Measurements from ENCODE around the gene TXNDC17.

GRCh38 chr17:6608321-6608720 lies 32.5 kb upstream of the TXNDC17 start:
- TF ChIP-seq GABPA (tag; conservative IDR thresholded peaks at IDR 0.05; ENCODE audit: low read depth), result no peak
- TF ChIP-seq CREB1 (IDR thresholded peaks at IDR 0.05), result no peak
- no peak for TF ChIP-seq CREB1 (CRISPR knock-in tag; IDR thresholded peaks at IDR 0.05)
- TF ChIP-seq ZSCAN29 (IDR thresholded peaks at IDR 0.05), result no peak
- no peak for TF ChIP-seq ARNT (IDR thresholded peaks at IDR 0.05)
- no peak for TF ChIP-seq CTCF (IDR thresholded peaks at IDR 0.05 in 2 of 3, conservative IDR thresholded peaks at IDR 0.05 in 1 of 3; ENCODE audit: insufficient read depth in 2 of 3, low read depth in 1 of 3, low read length in 3 of 3)
- no peak for TF ChIP-seq TCF7 (IDR thresholded peaks at IDR 0.05; ENCODE audit: borderline replicate concordance)
- TF ChIP-seq ZNF274 (IDR thresholded peaks at IDR 0.05; ENCODE audit: borderline replicate concordance, low read depth, low read length), result no peak
- TF ChIP-seq PBX2 (CRISPR knock-in tag; IDR thresholded peaks at IDR 0.05; ENCODE audit: low read depth), result no peak
- TF ChIP-seq PBX2 (tag; conservative IDR thresholded peaks at IDR 0.05; ENCODE audit: low read depth), result no peak
- TF ChIP-seq ZBED1 (IDR thresholded peaks at IDR 0.05), result no peak
- TF ChIP-seq HIVEP1 (CRISPR knock-in tag; IDR thresholded peaks at IDR 0.05), result no peak
- TF ChIP-seq, protein P1, sequence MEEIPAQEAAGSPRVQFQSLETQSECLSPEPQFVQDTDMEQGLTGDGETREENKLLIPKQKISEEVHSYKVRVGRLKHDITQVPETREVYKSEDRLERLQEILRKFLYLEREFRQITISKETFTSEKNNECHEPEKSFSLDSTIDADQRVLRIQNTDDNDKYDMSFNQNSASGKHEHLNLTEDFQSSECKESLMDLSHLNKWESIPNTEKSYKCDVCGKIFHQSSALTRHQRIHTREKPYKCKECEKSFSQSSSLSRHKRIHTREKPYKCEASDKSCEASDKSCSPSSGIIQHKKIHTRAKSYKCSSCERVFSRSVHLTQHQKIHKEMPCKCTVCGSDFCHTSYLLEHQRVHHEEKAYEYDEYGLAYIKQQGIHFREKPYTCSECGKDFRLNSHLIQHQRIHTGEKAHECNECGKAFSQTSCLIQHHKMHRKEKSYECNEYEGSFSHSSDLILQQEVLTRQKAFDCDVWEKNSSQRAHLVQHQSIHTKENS (CRISPR knock-in tag; IDR thresholded peaks at IDR 0.05), result no peak
- TF ChIP-seq NFIC (IDR thresholded peaks at IDR 0.05), result no peak
- TF ChIP-seq HNRNPLL (IDR thresholded peaks at IDR 0.05; ENCODE audit: low read depth, low read length, poor library complexity, severe bottlenecking), result no peak

Data from K562 (cell line).